IMR-90 (cell line): ENCODE data around the gene GPR141. TPM values are rescaled to one million over a fixed set of nuclear protein-coding genes. Genes with fewer than 3 reads are reported as not detected.

Experiments used
- ATAC-seq: fragments of 200-7000 bp; cut with Tn5 transposase; 2 replicates; pipeline ENCODE4 v1.9.1; 2020; ENCODE audit warnings: low read depth, mild to moderate bottlenecking, moderate library complexity
- BruUV-seq: library from RNA; stranded (reverse); fragments of 400-500 nt; replicated peaks from 2 replicates; lab custom pipeline; 2021; lab: Mats Ljungman, UMichigan
- CTCF ChIA-PET: fragments of 300-600 bp; formaldehyde crosslinking; extraction: SDS; loops from one replicate; lab custom pipeline; 2021; ENCODE audit warnings: antibody characterized with exemption; lab: Yijun Ruan, JAX
- POLR2A ChIA-PET: fragments of 300-600 bp; sonication (Branson Sonifier 250); formaldehyde crosslinking; loops from one replicate; lab custom pipeline; 2022; ENCODE audit warnings: antibody characterized with exemption; ENCODE audit not compliant: unreplicated experiment; lab: Charles Lee
- DNase-seq: peaks from one replicate; pipeline ENCODE4 v3.0.0; 2013
- H2AFZ ChIP-seq: replicated peaks from 2 replicates; pipeline ENCODE3; 2013; ENCODE audit warnings: low read length, mild to moderate bottlenecking; ENCODE audit not compliant: poor library complexity
- H2AK5ac ChIP-seq: 2 replicates; pipeline ENCODE4 v1.6.1; 2013; ENCODE audit warnings: low read depth, low read length, inconsistent platforms
- H2AK9ac ChIP-seq: replicated peaks from 2 replicates; pipeline ENCODE3; 2013; ENCODE audit warnings: mild to moderate bottlenecking, low read depth, low read length, moderate library complexity; ENCODE audit not compliant: poor library complexity
- H2BK120ac ChIP-seq: 2 replicates; pipeline ENCODE4 v1.6.1; 2013; ENCODE audit warnings: low read depth, low read length, inconsistent platforms
- H2BK15ac ChIP-seq: 3 replicates; pipeline ENCODE4 v1.6.1; 2013; ENCODE audit warnings: low read depth, low read length, inconsistent platforms
- H2BK20ac ChIP-seq: 2 replicates; pipeline ENCODE4 v1.6.1; 2013; ENCODE audit warnings: low read depth, mild to moderate bottlenecking, inconsistent platforms, low read length, moderate library complexity
- H2BK5ac ChIP-seq: 2 replicates; pipeline ENCODE4 v1.6.1; 2013; ENCODE audit warnings: mild to moderate bottlenecking, low read depth, low read length, inconsistent platforms; ENCODE audit not compliant: poor library complexity, severe bottlenecking
- H3K14ac ChIP-seq: replicated peaks from 2 replicates; pipeline ENCODE4 v1.6.1; 2013; ENCODE audit warnings: low read depth, low read length, inconsistent platforms
- H3K18ac ChIP-seq: 2 replicates; pipeline ENCODE4 v1.6.1; 2013; ENCODE audit warnings: low read depth, low read length, control low read depth
- H3K23ac ChIP-seq: 2 replicates; pipeline ENCODE4 v1.6.1; 2013; ENCODE audit warnings: low read depth, low read length, inconsistent platforms
- H3K27ac ChIP-seq: 2 replicates; pipeline ENCODE4 v1.5.1; 2013; ENCODE audit warnings: mild to moderate bottlenecking, control low read depth, low read length; ENCODE audit not compliant: insufficient read depth
- H3K27me3 ChIP-seq: 2 replicates; pipeline ENCODE4 v1.6.1; 2013; ENCODE audit warnings: low read length; ENCODE audit not compliant: control insufficient read depth, insufficient read depth
- H3K36me3 ChIP-seq: 2 replicates; pipeline ENCODE4 v1.6.1; 2013; ENCODE audit warnings: low read length, mixed read lengths; ENCODE audit not compliant: control insufficient read depth, insufficient read depth
- H3K4ac ChIP-seq: 2 replicates; pipeline ENCODE4 v1.6.1; 2013; ENCODE audit warnings: low read depth, low read length, inconsistent platforms
- H3K4me1 ChIP-seq: 2 replicates; pipeline ENCODE4 v1.6.1; 2013; ENCODE audit warnings: low read length, mixed read lengths; ENCODE audit not compliant: control insufficient read depth, insufficient read depth
- H3K4me2 ChIP-seq: 2 replicates; pipeline ENCODE4 v1.6.1; 2013; ENCODE audit warnings: low read depth, mild to moderate bottlenecking, control low read depth, low read length, moderate library complexity
- H3K4me3 ChIP-seq: 2 replicates; pipeline ENCODE4 v1.5.1; 2013; ENCODE audit warnings: low read depth, mild to moderate bottlenecking, control low read depth, low read length, moderate library complexity; ENCODE audit not compliant: insufficient read depth
- H3K56ac ChIP-seq: 2 replicates; pipeline ENCODE4 v1.6.1; 2013; ENCODE audit warnings: low read length, inconsistent platforms; ENCODE audit not compliant: insufficient read depth; ENCODE audit errors: extremely low read depth
- H3K79me1 ChIP-seq, 2 experiments: 2 replicates each; pipeline ENCODE4 v1.6.1; 2013; ENCODE audit warnings: low read length in 2 of 2, inconsistent platforms in 1 of 2, low read depth in 1 of 2
- H3K9ac ChIP-seq: 2 replicates; pipeline ENCODE4 v1.6.1; 2013; ENCODE audit warnings: low read depth, low read length, control low read depth
- H3K9me1 ChIP-seq: 2 replicates; pipeline ENCODE4 v1.6.1; 2013; ENCODE audit warnings: low read length, inconsistent platforms; ENCODE audit not compliant: insufficient read depth
- H3K9me3 ChIP-seq: 2 replicates; pipeline ENCODE4 v1.6.1; 2013; ENCODE audit warnings: low read length; ENCODE audit not compliant: control insufficient read depth, insufficient read depth
- H4K20me1 ChIP-seq: 2 replicates; pipeline ENCODE4 v1.6.1; 2013; ENCODE audit warnings: low read length, inconsistent platforms; ENCODE audit not compliant: insufficient read depth
- H4K5ac ChIP-seq: 2 replicates; pipeline ENCODE4 v1.6.1; 2013; ENCODE audit warnings: mild to moderate bottlenecking, low read depth, low read length, control low read depth
- H4K8ac ChIP-seq, 2 experiments: 2 replicates each; pipeline ENCODE4 v1.6.1; 2013; ENCODE audit warnings: low read depth in 2 of 2, low read length in 2 of 2, control low read depth in 1 of 2, inconsistent platforms in 1 of 2
- H4K91ac ChIP-seq: 2 replicates; pipeline ENCODE4 v1.6.1; 2013; ENCODE audit warnings: low read depth, low read length, inconsistent platforms; ENCODE audit not compliant: insufficient read depth
- BHLHE40 ChIP-seq: fragments of 150-350 bp; IDR thresholded peaks from 2 replicates; pipeline ENCODE4 v1.6.1; 2016; ENCODE audit warnings: mild to moderate bottlenecking, low read depth, low read length
- CEBPB ChIP-seq: IDR thresholded peaks from 2 replicates; pipeline ENCODE4 v1.6.1; 2012; ENCODE audit warnings: low read depth, low read length, improper control_type of control experiment
- FOS ChIP-seq: fragments of 150-350 bp; IDR thresholded peaks from 2 replicates; pipeline ENCODE4 v1.6.1; 2016; ENCODE audit warnings: low read depth, low read length
- NFE2L2 ChIP-seq: fragments of 150-350 bp; IDR thresholded peaks from 2 replicates; pipeline ENCODE4 v1.6.1; 2016; ENCODE audit warnings: low read depth, mild to moderate bottlenecking, low read length
- POLR2A ChIP-seq: IDR thresholded peaks from 2 replicates; pipeline ENCODE4 v1.6.1; 2012; ENCODE audit warnings: mild to moderate bottlenecking, low read depth, low read length
- RAD21 ChIP-seq: IDR thresholded peaks from 2 replicates; pipeline ENCODE4 v1.6.1; 2012; ENCODE audit warnings: low read length, improper control_type of control experiment
- RCOR1 ChIP-seq: IDR thresholded peaks from 2 replicates; pipeline ENCODE4 v1.6.1; 2012; ENCODE audit warnings: mild to moderate bottlenecking, low read length, improper control_type of control experiment; ENCODE audit not compliant: insufficient replicate concordance
- RFX5 ChIP-seq: IDR thresholded peaks from 2 replicates; pipeline ENCODE4 v1.8.0; 2012; ENCODE audit warnings: low read depth, mild to moderate bottlenecking, low read length, moderate library complexity
- SMC3 ChIP-seq: fragments of 150-350 bp; IDR thresholded peaks from 2 replicates; pipeline ENCODE4 v1.6.1; 2016; ENCODE audit warnings: low read depth, mild to moderate bottlenecking, antibody characterized with exemption, low read length, moderate library complexity
- WGBS, 2 experiments: methylation state at CpG; one replicate each; pipeline versions ENCODE4 v1.1.5 to v1.1.7; 2013; ENCODE audit warnings: missing lambda C conversion rate in 2 of 2; ENCODE audit not compliant: insufficient read length in 1 of 2; ENCODE audit errors: extremely low coverage in 2 of 2; 5-methylcytosine and 5-hydroxymethylcytosine counted together
- dilution Hi-C: fragments of 300-500 bp; cut with HindIII; formaldehyde crosslinking; loops from one replicate; pipeline ENCODE4 v1.14.3; 2018; ENCODE audit warnings: low sequenced_read_pairs; ENCODE audit not compliant: unreplicated experiment
- in situ Hi-C: fragments of 300-500 bp; cut with MboI; formaldehyde crosslinking; loops from 3 replicates; pipeline ENCODE4 v1.14.3; 2019; ENCODE audit warnings: low sequenced_read_pairs, inconsistent platforms, mixed read lengths
- intact Hi-C: fragments of 100-400 bp; cut with micrococcal nuclease; formaldehyde crosslinking; loops from 2 replicates; pipeline ENCODE4 v1.10.0; 2022
- polyA plus RNA-seq, 3 experiments: library from polyadenylated mRNA; depleted of rRNA; stranded (reverse); fragments of >200 nt; gene quantifications; 2 replicates each; pipeline ENCODE4 v1.2.3, GENCODE V29; 2012; ENCODE audit warnings: low replicate concordance in 1 of 3
- total RNA-seq: library from RNA; depleted of rRNA; stranded (reverse); fragments of >200 nt; gene quantifications from 2 replicates; pipeline ENCODE4 v1.2.3, GENCODE V29; 2012
- TF ChIP-seq, protein P1 (sequence below): fragments of 150-350 bp; IDR thresholded peaks from 2 replicates; pipeline ENCODE4 v1.6.1; 2017; ENCODE audit warnings: mild to moderate bottlenecking, antibody characterized with exemption, low read length, low read depth
- TF ChIP-seq, protein P2 (sequence below): conservative IDR thresholded peaks from 2 replicates; pipeline ENCODE4 v1.5.1; 2012; ENCODE audit warnings: mild to moderate bottlenecking, low read depth, low read length, improper control_type of control experiment

GPR141 gene
- total and polyA plus RNA-seq, 2 of the 4 experiments (the other 2 are of a cell fraction) = not detected

DNA sequence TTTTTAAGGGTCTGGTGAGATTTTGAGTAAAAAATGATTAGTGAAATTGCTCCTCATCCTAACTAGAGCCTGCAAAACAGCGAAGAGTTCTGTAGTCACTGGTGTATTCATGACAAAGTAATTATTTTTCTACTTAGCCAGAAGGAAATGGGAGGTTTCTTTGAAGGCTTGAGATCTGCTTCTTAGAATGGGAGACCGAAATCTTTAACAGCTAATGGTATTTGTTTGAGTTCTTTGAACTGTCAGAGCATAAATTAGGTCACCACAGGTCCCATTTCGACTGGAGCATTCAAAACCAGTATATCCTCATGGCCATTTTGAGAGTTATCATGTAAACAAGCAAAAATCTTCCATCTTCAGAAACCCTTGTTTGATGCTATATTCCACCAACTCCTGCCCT lies 87.8 kb downstream of the GPR141 start:
- Histone ChIP-seq H2AK5ac (no peak overlapping the region), H3K4me2 (no peak overlapping the region), H2BK120ac (no peak overlapping the region), H3K36me3 (no peaks in the 10 kb centered on the region), H4K91ac (no peak overlapping the region), H3K27me3 (no peaks in the 10 kb centered on the region), H3K4ac (no peak overlapping the region), H2AK9ac (no peak overlapping the region), H3K4me3 (no peak overlapping the region), H3K14ac (no peak overlapping the region), H3K4me1 (no peaks in the 10 kb centered on the region), H3K9ac (no peak overlapping the region), H3K23ac (no peak overlapping the region), H3K18ac (no peak overlapping the region), H3K9me3 (peaks cover 14% of the 10 kb centered on the region), H2BK20ac (no peak overlapping the region), H3K79me1 (no peaks in the 10 kb centered on the region), H4K20me1 (no peaks in the 10 kb centered on the region), H3K56ac (no peak overlapping the region), H2BK15ac (no peak overlapping the region), H4K8ac (no peak overlapping the region), H4K5ac (no peak overlapping the region), H3K27ac (no peak overlapping the region), H2AFZ (no peak overlapping the region), H3K9me1 (no peaks in the 10 kb centered on the region), H2BK5ac (no peak overlapping the region)
- in situ Hi-C loops (no loop called here), dilution Hi-C loops (no loop called here), intact Hi-C loops (no loop called here)
- no peak for DNase-seq
- no peak for ATAC-seq
- 0% methylated on average over 1 of the region's 3 CpGs; no CpG with 5 or more reads in 1 of the 2 experiments for WGBS, 2 experiments
- TF ChIP-seq CEBPB = no peak
- TF ChIP-seq POLR2A = no peak
- no peak for TF ChIP-seq RFX5
- TF ChIP-seq NFE2L2 = no peak
- no peak for TF ChIP-seq BHLHE40
- TF ChIP-seq RCOR1 = no peak
- TF ChIP-seq FOS = no peak
- TF ChIP-seq, protein P1, sequence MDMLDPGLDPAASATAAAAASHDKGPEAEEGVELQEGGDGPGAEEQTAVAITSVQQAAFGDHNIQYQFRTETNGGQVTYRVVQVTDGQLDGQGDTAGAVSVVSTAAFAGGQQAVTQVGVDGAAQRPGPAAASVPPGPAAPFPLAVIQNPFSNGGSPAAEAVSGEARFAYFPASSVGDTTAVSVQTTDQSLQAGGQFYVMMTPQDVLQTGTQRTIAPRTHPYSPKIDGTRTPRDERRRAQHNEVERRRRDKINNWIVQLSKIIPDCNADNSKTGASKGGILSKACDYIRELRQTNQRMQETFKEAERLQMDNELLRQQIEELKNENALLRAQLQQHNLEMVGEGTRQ = no peak
- TF ChIP-seq RAD21 = no peak
- TF ChIP-seq, protein P2, sequence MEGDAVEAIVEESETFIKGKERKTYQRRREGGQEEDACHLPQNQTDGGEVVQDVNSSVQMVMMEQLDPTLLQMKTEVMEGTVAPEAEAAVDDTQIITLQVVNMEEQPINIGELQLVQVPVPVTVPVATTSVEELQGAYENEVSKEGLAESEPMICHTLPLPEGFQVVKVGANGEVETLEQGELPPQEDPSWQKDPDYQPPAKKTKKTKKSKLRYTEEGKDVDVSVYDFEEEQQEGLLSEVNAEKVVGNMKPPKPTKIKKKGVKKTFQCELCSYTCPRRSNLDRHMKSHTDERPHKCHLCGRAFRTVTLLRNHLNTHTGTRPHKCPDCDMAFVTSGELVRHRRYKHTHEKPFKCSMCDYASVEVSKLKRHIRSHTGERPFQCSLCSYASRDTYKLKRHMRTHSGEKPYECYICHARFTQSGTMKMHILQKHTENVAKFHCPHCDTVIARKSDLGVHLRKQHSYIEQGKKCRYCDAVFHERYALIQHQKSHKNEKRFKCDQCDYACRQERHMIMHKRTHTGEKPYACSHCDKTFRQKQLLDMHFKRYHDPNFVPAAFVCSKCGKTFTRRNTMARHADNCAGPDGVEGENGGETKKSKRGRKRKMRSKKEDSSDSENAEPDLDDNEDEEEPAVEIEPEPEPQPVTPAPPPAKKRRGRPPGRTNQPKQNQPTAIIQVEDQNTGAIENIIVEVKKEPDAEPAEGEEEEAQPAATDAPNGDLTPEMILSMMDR = no peak
- TF ChIP-seq SMC3 = no peak
- CTCF ChIA-PET = no interaction called here
- no TSS peak for BruUV-seq
- POLR2A ChIA-PET = no interaction called here
